A549 (cell line): ENCODE results near the gene COPS8.

ENCODE experiments used
- CBX2 ChIP-seq: fragments of 200-600 bp; sonication (generic); IDR thresholded peaks from 2 replicates; pipeline ENCODE4 v1.6.1; 2016; ENCODE audit warnings: low read depth, mild to moderate bottlenecking, borderline replicate concordance
- EP300 ChIP-seq, 2 experiments: fragments of >200 bp; sonication (Bioruptor Twin); formaldehyde crosslinking; IDR thresholded peaks; 2 replicates in 1 of 2; 3 replicates in 1 of 2; pipeline ENCODE4 v1.6.1; 2016 to 2017
- POLR2AphosphoS2 ChIP-seq: conservative IDR thresholded peaks from 2 replicates; pipeline ENCODE4 v1.6.1; 2012; ENCODE audit warnings: low read length, improper control_type of control experiment, inconsistent platforms

GRCh38 chr2:237116431-237116830 is 30.7 kb downstream of the COPS8 start:
- TF ChIP-seq POLR2AphosphoS2 (no peak), CBX2 (no peak), EP300 (IDR thresholded peaks at IDR 0.05) (no peak)
